SH-SY5Y (cell line): ENCODE results near the gene MACROD2.

Experiments
- GATA2 ChIP-seq: IDR thresholded peaks from 2 replicates; pipeline ENCODE4 v1.6.1; 2011; ENCODE audit warnings: mild to moderate bottlenecking, low read depth, low read length
- GATA3 ChIP-seq: IDR thresholded peaks from 2 replicates; pipeline ENCODE4 v1.6.1; 2011; ENCODE audit warnings: low read depth, mild to moderate bottlenecking, low read length, moderate library complexity

The MACROD2 gene

GRCh38 chr20:15362849-15363248, 1367.5 kb downstream of the MACROD2 start:
- no peak for TF ChIP-seq GATA3
- no peak for TF ChIP-seq GATA2

- TF ChIP-seq GATA2 (no peak), GATA3 (no peak)
Measured at GRCh38 chr20:15364781-15365180, 1369.5 kb downstream of the MACROD2 start.

- TF ChIP-seq GATA2 (no peak), GATA3 (no peak)
Measured at GRCh38 chr20:15370370-15370769, 1375.1 kb downstream of the MACROD2 start.

- TF ChIP-seq GATA2 (no peak), GATA3 (no peak)
Measured at GRCh38 chr20:15374682-15375081, 1379.4 kb downstream of the MACROD2 start.

GRCh38 chr20:15375836-15376235, 1380.5 kb downstream of the MACROD2 start:
- TF ChIP-seq GATA2 (no peak), GATA3 (no peak)

- TF ChIP-seq GATA2 (no peak), GATA3 (no peak)
Measured at GRCh38 chr20:15378151-15378550, 1382.8 kb downstream of the MACROD2 start.

- TF ChIP-seq GATA3 (no peak), GATA2 (no peak)
Measured at GRCh38 chr20:15379681-15380296, 1384.5 kb downstream of the MACROD2 start.

- TF ChIP-seq GATA2 (no peak), GATA3 (no peak)
Measured at GRCh38 chr20:15380770-15381169, 1385.5 kb downstream of the MACROD2 start.

- TF ChIP-seq GATA3 (no peak), GATA2 (no peak)
Measured at GRCh38 chr20:15387228-15387627, 1391.9 kb downstream of the MACROD2 start.

GRCh38 chr20:15395457-15395856, 1400.1 kb downstream of the MACROD2 start:
- no peak for TF ChIP-seq GATA2
- TF ChIP-seq GATA3 = no peak

GRCh38 chr20:15396026-15396425, 1400.7 kb downstream of the MACROD2 start:
- TF ChIP-seq GATA3 = no peak
- no peak for TF ChIP-seq GATA2

GRCh38 chr20:15396900-15397299, 1401.6 kb downstream of the MACROD2 start:
- TF ChIP-seq GATA3 = no peak
- TF ChIP-seq GATA2 = no peak

- TF ChIP-seq GATA3 (no peak), GATA2 (no peak)
Measured at GRCh38 chr20:15399781-15400180, 1404.5 kb downstream of the MACROD2 start.

GRCh38 chr20:15406072-15406471, 1410.8 kb downstream of the MACROD2 start:
- no peak for TF ChIP-seq GATA2
- TF ChIP-seq GATA3 = no peak

- TF ChIP-seq GATA3 (no peak), GATA2 (no peak)
Measured at GRCh38 chr20:15411781-15412180, 1416.5 kb downstream of the MACROD2 start.

GRCh38 chr20:15415908-15416307, 1420.6 kb downstream of the MACROD2 start:
- no peak for TF ChIP-seq GATA3
- TF ChIP-seq GATA2 = no peak
